Heart left ventricle (tissue), 16 donors: ENCODE data around the gene MRPS23. TPM values are rescaled to one million over a fixed set of nuclear protein-coding genes. Genes with fewer than 3 reads are reported as not detected.

Source experiments
- ATAC-seq, 4 donors: fragments of 200-7000 bp; cut with Tn5 transposase; one replicate each; pipeline ENCODE4 v1.9.1; 2020 to 2022; ENCODE audit warnings: moderate library complexity in 4 of 4, mild to moderate bottlenecking in 3 of 4, moderate number of reproducible peaks in 1 of 4
- DNase-seq, 5 donors: peaks; one replicate each; pipeline ENCODE4 v3.0.0-alpha.2; 2020
- H3K27ac ChIP-seq, 12 donors: fragments of 200-600 bp; sonication (generic) in 4 of 12; one replicate each; pipeline versions ENCODE4 v1.5.0 to v1.8.0; 2016 to 2022; ENCODE audit warnings: mild to moderate bottlenecking in 2 of 12
- H3K27me3 ChIP-seq, 9 donors: fragments of 200-600 bp; sonication (generic) in 2 of 9; one replicate each; pipeline versions ENCODE4 v1.5.1 to v1.8.0; 2016 to 2022; ENCODE audit warnings: mild to moderate bottlenecking in 3 of 9
- H3K36me3 ChIP-seq, 9 donors: fragments of 200-600 bp; sonication (generic) in 2 of 9; one replicate each; pipeline versions ENCODE4 v1.5.0 to v1.8.0; 2018 to 2022; ENCODE audit warnings: mild to moderate bottlenecking in 2 of 9
- H3K4me1 ChIP-seq, 12 donors: fragments of 200-600 bp; sonication (generic) in 4 of 12; one replicate each; pipeline versions ENCODE4 v1.5.0 to v1.8.0; 2016 to 2022; ENCODE audit warnings: mild to moderate bottlenecking in 3 of 12
- H3K4me3 ChIP-seq, 12 donors: fragments of 200-600 bp; sonication (generic) in 4 of 12; one replicate each; pipeline versions ENCODE4 v1.5.0 to v1.8.0; 2017 to 2022; ENCODE audit warnings: mild to moderate bottlenecking in 9 of 12, moderate library complexity in 4 of 12
- H3K9me3 ChIP-seq, 12 donors: fragments of 200-600 bp; sonication (generic) in 4 of 12; one replicate each; pipeline versions ENCODE4 v1.5.0 to v1.8.0; 2016 to 2022; ENCODE audit warnings: mild to moderate bottlenecking in 1 of 12
- CTCF ChIP-seq, 12 donors: fragments of 200-600 bp; sonication (generic) in 4 of 12; IDR thresholded peaks; one replicate each; pipeline versions ENCODE4 v1.5.0 to v1.8.0; 2018 to 2022; ENCODE audit warnings: antibody characterized with exemption in 12 of 12, mild to moderate bottlenecking in 5 of 12
- POLR2A ChIP-seq, 2 donors: fragments of 450-650 bp; IDR thresholded peaks; one replicate each; pipeline ENCODE4 v1.6.1; 2017; ENCODE audit warnings: antibody characterized with exemption in 2 of 2, mild to moderate bottlenecking in 2 of 2, moderate library complexity in 2 of 2
- WGBS, 4 donors: extraction: QIAGEN DNeasy Blood & Tissue Kit in 2 of 4; methylation state at CpG; one replicate each; pipeline versions ENCODE4 v1.1.5 to v1.1.7; 2013 to 2018; 5-methylcytosine and 5-hydroxymethylcytosine counted together
- intact Hi-C, 10 donors: fragments of 100-400 bp; cut with DNase I; formaldehyde crosslinking; loops; one replicate each; pipeline versions ENCODE4 v1.11.1 to v1.14.2; 2022
- polyA plus RNA-seq, 2 donors: library from polyadenylated mRNA; stranded (reverse); fragments of 200-250 nt; gene quantifications; one replicate each; pipeline ENCODE4 v1.2.3, GENCODE V29; 2013
- total RNA-seq, 9 donors: library from RNA; depleted of rRNA in 2 of 9; stranded (reverse); fragments of >200 nt in 2 of 9; fragmentation: NEBNext Ultra II Directional in 3 of 9; extraction: Animal tissue kit (Norgen Biotek cat#: 25700) in 3 of 9; gene quantifications; one replicate each; pipeline versions ENCODE4 v1.1.0 to v1.2.4, GENCODE V29; 2016 to 2023
- donor health status: ischemic (EF 13 %, LVEDD 7.1; RV severe dilation, severe dysfunction).
- donor health status: healthy with polysubstance abuse.
- donor health status: DM: no; HTN: yes; CAD: no.
- donor health status: DM: no; HTN: no; CAD: no.
- donor health status: ischemic (EF 25% LVEDD 6.9; RV normal size, moderate dysfunction).
- donor health status: ischemic (EF 25% LVEDD 5.7; RV mildly dilated, moderate dysfunction).
- donor health status: healthy.
- donor health status: DM: yes; HTN: yes; CAD: no.
- donor health status: ischemic (EF 35%, LVEDD 5.7; RV mildly dilated, moderate dysfunction).
- donor health status: nonischemic (EF 11% LVEDD 7.7; RV severe dilation, severe dysfunction).
- donor health status: DM: yes; HTN: yes; CAD: no.
- donor health status: PGD.
- donor health status: ischemic (EF 29% LVEDD 5.4; RV normal size, mild dysfunction).
- donor health status: nonischemic (EF 23%, LVEDD 6.1; RV moderate dilation, normal function).

Gene MRPS23
- total and polyA plus RNA-seq, 11 donors, result 23.9 to 207 (median 71.8) TPM

GRCh38 chr17:57803021-57803420 lies 46.8 kb downstream of the MRPS23 start:
- Histone ChIP-seq H3K27ac (no peak overlapping the region), H3K9me3 (peaks cover 0 to 17% (median 7%) of the 10 kb centered on the region in 12 donors), H3K27me3 (no peaks in the 10 kb centered on the region), H3K4me3 (no peak overlapping the region), H3K4me1 (peaks cover 0 to 8% (median 0%) of the 10 kb centered on the region in 12 donors), H3K36me3 (no peaks in the 10 kb centered on the region)
- no peak for DNase-seq
- no peak for TF ChIP-seq POLR2A (IDR thresholded peaks at IDR 0.05)
- no peak for ATAC-seq
- intact Hi-C loops, result no loop called here
- WGBS, 4 donors, result 36 to 52% (median 41%) methylated on average over 4 of the region's 4 CpGs

GRCh38 chr17:57801044-57801711 lies 48.7 kb downstream of the MRPS23 start:
- Histone ChIP-seq H3K4me3 (no peak overlapping the region), H3K36me3 (no peaks in the 10 kb centered on the region), H3K9me3 (peaks cover 0 to 17% (median 7%) of the 10 kb centered on the region in 12 donors), H3K27me3 (no peaks in the 10 kb centered on the region), H3K27ac (no peak overlapping the region), H3K4me1 (no peaks in the 10 kb centered on the region)
- DNase-seq, result no peak
- TF ChIP-seq CTCF (IDR thresholded peaks at IDR 0.05) (no peak), POLR2A (IDR thresholded peaks at IDR 0.05) (no peak)
- ATAC-seq, result no peak
- WGBS, 4 donors, result 80 to 95% (median 88%) methylated on average over 3 of the region's 3 CpGs
- intact Hi-C loops, result no loop called here

DNA sequence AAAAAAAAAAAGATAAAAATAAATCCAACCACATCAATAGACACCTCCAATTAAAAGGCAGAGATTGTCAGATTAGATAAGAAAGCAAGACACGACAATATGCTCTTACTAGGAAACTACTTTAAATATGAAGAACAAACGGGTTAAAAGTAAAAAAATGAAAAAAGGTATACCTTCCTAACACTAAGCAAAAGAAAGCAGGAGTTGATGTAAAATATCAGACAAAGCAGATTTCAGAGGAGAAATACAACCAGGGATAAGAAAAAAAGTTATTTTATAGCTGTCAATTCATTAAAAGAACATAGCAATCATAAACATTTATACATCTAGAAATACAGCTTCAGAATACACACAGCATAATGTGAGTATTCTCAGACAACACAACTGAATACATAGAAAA lies 55.0 kb downstream of the MRPS23 start:
- DNase-seq, result no peak
- Histone ChIP-seq H3K27ac (no peak overlapping the region), H3K36me3 (no peaks in the 10 kb centered on the region), H3K9me3 (no peaks in the 10 kb centered on the region), H3K4me1 (no peaks in the 10 kb centered on the region), H3K4me3 (no peak overlapping the region), H3K27me3 (no peaks in the 10 kb centered on the region)
- 68 to 70% (median 69%) methylated on average over 2 of the region's 2 CpGs for WGBS, 4 donors
- ATAC-seq, result no peak
- intact Hi-C loops, result no loop called here
- TF ChIP-seq CTCF (IDR thresholded peaks at IDR 0.05), result no peak
- no peak for TF ChIP-seq POLR2A (IDR thresholded peaks at IDR 0.05)

DNA sequence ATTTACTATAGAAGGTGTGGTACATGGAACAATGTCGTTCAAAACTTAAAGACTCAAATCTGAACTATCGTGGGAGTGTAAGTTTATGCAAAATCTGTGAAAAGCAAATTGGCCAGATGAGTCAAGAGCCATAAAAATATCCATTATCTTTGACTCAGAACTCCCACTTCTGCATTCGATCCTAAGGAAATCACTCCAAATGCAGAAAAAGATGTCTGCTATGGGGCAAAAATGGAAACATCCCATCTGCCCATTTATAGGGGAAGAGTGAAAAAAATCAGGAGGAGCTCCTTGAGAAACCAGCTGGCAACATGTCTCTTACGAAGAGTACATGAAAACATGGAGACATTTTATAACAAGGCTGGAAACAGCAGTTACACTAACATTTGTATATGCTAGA lies 61.1 kb downstream of the MRPS23 start:
- Histone ChIP-seq H3K27me3 (peaks cover 0 to 6% (median 0%) of the 10 kb centered on the region in 9 donors), H3K4me1 (peaks cover 0 to 17% (median 0%) of the 10 kb centered on the region in 12 donors), H3K4me3 (no peak overlapping the region), H3K27ac (no peak overlapping the region), H3K9me3 (no peaks in the 10 kb centered on the region), H3K36me3 (no peaks in the 10 kb centered on the region)
- ATAC-seq, result no peak
- intact Hi-C loops, result no loop called here
- TF ChIP-seq CTCF (IDR thresholded peaks at IDR 0.05) (no peak), POLR2A (IDR thresholded peaks at IDR 0.05) (no peak)
- 72 to 78% (median 74%) methylated on average over 4 of the region's 4 CpGs for WGBS, 4 donors
- DNase-seq, result no peak
